ENCODE results near the gene ATG3.

GRCh38 chr3:112503304-112503972 lies 58.3 kb downstream of the ATG3 start:
- TF ChIP-seq CTCF (IDR thresholded peaks at IDR 0.05; ENCODE audit: low read depth, low read length, poor library complexity, severe bottlenecking): no peak
- TF ChIP-seq EZH2phosphoT487 (IDR thresholded peaks at IDR 0.05; ENCODE audit: borderline replicate concordance, low read length): no peak

Data from DOHH2 (cell line).